H1 (cell line): ENCODE results near the gene CMPK2. TPM values are rescaled to one million over a fixed set of nuclear protein-coding genes. Genes with fewer than 3 reads are reported as not detected.

ENCODE experiments used
- BRCA1 ChIP-seq: IDR thresholded peaks from 2 replicates; pipeline ENCODE4 v1.6.1; 2012; ENCODE audit warnings: low read depth, low read length, improper control_type of control experiment
- GABPA ChIP-seq: IDR thresholded peaks from 2 replicates; pipeline ENCODE4 v1.6.1; 2011; ENCODE audit warnings: mild to moderate bottlenecking, low read length, moderate library complexity, borderline replicate concordance; ENCODE audit not compliant: insufficient read depth
- GTF2F1 ChIP-seq: IDR thresholded peaks from 2 replicates; pipeline ENCODE4 v1.6.1; 2012; ENCODE audit warnings: low read depth, low read length, improper control_type of control experiment, borderline replicate concordance
- RAD21 ChIP-seq, 2 experiments: IDR thresholded peaks in 1 of 2; conservative IDR thresholded peaks in 1 of 2; 2 replicates each; pipeline ENCODE4 v1.6.1; 2011; ENCODE audit warnings: low read depth in 2 of 2, low read length in 2 of 2, improper control_type of control experiment in 1 of 2, inconsistent platforms in 1 of 2, mild to moderate bottlenecking in 1 of 2, moderate library complexity in 1 of 2
- SIRT6 ChIP-seq: IDR thresholded peaks from one replicate; pipeline ENCODE4 v1.7.1; 2012; ENCODE audit warnings: low read length, inconsistent platforms
- SP1 ChIP-seq: IDR thresholded peaks from 2 replicates; pipeline ENCODE4 v1.6.1; 2011; ENCODE audit warnings: low read depth, low read length
- YY1 ChIP-seq: IDR thresholded peaks from 2 replicates; pipeline ENCODE4 v1.6.1; 2011; ENCODE audit warnings: low read depth, mild to moderate bottlenecking, low read length
- polyA plus RNA-seq, 7 experiments: library from polyadenylated mRNA; depleted of rRNA in 3 of 7; stranded (reverse) in 5 of 7; unstranded in 2 of 7; fragments of >200 nt in 5 of 7; fragments of 200-250 nt in 2 of 7; gene quantifications; 1 replicate in 5 of 7; 2 replicates in 1 of 7; 4 replicates in 1 of 7; pipeline versions ENCODE4 v1.2.1 to v1.2.3, GENCODE V29; 2011 to 2013; ENCODE audit warnings: missing spikeins in 2 of 7, mixed read lengths in 2 of 7
- total RNA-seq: library from RNA; stranded (reverse); fragmentation: NEBNext Ultra II Directional; extraction: Animal tissue kit (Norgen Biotek cat#: 25700); gene quantifications from 2 replicates; pipeline ENCODE4 v1.2.1, GENCODE V29; 2021
- TF ChIP-seq, protein P1 (sequence below): fragments of 300-600 bp; sonication (generic); IDR thresholded peaks from 2 replicates; pipeline ENCODE4 v1.7.1; 2012; ENCODE audit warnings: low read length, moderate library complexity, mild to moderate bottlenecking, inconsistent platforms; ENCODE audit not compliant: insufficient replicate concordance

The CMPK2 gene
- total and polyA plus RNA-seq, 2 of the 8 experiments (the other 6 are each of a cell fraction or from before 2014, with no cell fraction given): 0.28 to 0.53 TPM

DNA sequence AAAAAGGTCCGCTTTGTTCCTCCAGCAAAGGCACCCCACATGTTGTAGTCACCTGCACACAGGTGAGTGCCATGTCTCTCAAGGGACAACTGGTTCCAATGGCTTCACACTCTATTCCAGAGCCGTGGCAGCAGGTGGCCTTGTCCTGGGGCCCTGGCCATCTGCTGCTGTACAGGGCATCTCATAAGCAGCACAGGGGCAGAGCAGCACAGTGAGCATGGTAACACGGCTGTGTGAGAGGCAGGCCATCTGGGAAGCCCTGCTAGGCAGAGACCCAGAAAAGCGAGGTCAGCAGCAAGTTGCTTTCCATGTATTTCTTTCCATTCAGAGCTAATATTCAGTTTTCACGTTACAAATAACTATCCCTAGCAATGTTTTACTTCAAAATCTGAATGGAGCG is 54.7 kb downstream of the CMPK2 start (continued):
- TF ChIP-seq, protein P1, sequence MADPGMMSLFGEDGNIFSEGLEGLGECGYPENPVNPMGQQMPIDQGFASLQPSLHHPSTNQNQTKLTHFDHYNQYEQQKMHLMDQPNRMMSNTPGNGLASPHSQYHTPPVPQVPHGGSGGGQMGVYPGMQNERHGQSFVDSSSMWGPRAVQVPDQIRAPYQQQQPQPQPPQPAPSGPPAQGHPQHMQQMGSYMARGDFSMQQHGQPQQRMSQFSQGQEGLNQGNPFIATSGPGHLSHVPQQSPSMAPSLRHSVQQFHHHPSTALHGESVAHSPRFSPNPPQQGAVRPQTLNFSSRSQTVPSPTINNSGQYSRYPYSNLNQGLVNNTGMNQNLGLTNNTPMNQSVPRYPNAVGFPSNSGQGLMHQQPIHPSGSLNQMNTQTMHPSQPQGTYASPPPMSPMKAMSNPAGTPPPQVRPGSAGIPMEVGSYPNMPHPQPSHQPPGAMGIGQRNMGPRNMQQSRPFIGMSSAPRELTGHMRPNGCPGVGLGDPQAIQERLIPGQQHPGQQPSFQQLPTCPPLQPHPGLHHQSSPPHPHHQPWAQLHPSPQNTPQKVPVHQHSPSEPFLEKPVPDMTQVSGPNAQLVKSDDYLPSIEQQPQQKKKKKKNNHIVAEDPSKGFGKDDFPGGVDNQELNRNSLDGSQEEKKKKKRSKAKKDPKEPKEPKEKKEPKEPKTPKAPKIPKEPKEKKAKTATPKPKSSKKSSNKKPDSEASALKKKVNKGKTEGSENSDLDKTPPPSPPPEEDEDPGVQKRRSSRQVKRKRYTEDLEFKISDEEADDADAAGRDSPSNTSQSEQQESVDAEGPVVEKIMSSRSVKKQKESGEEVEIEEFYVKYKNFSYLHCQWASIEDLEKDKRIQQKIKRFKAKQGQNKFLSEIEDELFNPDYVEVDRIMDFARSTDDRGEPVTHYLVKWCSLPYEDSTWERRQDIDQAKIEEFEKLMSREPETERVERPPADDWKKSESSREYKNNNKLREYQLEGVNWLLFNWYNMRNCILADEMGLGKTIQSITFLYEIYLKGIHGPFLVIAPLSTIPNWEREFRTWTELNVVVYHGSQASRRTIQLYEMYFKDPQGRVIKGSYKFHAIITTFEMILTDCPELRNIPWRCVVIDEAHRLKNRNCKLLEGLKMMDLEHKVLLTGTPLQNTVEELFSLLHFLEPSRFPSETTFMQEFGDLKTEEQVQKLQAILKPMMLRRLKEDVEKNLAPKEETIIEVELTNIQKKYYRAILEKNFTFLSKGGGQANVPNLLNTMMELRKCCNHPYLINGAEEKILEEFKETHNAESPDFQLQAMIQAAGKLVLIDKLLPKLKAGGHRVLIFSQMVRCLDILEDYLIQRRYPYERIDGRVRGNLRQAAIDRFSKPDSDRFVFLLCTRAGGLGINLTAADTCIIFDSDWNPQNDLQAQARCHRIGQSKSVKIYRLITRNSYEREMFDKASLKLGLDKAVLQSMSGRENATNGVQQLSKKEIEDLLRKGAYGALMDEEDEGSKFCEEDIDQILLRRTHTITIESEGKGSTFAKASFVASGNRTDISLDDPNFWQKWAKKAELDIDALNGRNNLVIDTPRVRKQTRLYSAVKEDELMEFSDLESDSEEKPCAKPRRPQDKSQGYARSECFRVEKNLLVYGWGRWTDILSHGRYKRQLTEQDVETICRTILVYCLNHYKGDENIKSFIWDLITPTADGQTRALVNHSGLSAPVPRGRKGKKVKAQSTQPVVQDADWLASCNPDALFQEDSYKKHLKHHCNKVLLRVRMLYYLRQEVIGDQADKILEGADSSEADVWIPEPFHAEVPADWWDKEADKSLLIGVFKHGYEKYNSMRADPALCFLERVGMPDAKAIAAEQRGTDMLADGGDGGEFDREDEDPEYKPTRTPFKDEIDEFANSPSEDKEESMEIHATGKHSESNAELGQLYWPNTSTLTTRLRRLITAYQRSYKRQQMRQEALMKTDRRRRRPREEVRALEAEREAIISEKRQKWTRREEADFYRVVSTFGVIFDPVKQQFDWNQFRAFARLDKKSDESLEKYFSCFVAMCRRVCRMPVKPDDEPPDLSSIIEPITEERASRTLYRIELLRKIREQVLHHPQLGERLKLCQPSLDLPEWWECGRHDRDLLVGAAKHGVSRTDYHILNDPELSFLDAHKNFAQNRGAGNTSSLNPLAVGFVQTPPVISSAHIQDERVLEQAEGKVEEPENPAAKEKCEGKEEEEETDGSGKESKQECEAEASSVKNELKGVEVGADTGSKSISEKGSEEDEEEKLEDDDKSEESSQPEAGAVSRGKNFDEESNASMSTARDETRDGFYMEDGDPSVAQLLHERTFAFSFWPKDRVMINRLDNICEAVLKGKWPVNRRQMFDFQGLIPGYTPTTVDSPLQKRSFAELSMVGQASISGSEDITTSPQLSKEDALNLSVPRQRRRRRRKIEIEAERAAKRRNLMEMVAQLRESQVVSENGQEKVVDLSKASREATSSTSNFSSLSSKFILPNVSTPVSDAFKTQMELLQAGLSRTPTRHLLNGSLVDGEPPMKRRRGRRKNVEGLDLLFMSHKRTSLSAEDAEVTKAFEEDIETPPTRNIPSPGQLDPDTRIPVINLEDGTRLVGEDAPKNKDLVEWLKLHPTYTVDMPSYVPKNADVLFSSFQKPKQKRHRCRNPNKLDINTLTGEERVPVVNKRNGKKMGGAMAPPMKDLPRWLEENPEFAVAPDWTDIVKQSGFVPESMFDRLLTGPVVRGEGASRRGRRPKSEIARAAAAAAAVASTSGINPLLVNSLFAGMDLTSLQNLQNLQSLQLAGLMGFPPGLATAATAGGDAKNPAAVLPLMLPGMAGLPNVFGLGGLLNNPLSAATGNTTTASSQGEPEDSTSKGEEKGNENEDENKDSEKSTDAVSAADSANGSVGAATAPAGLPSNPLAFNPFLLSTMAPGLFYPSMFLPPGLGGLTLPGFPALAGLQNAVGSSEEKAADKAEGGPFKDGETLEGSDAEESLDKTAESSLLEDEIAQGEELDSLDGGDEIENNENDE: no peak
- TF ChIP-seq YY1: no peak
- TF ChIP-seq BRCA1: no peak
- TF ChIP-seq SP1: no peak
- TF ChIP-seq SIRT6: no peak
- TF ChIP-seq RAD21 (IDR thresholded peaks at IDR 0.05 in 1 of 2, conservative IDR thresholded peaks at IDR 0.05 in 1 of 2; ENCODE audit: low read depth in 2 of 2, low read length in 2 of 2): no peak
- no peak for TF ChIP-seq GTF2F1
- TF ChIP-seq GABPA: no peak
